ENCODE results near the gene NFKB1.

NFKB1 gene

GRCh38 chr4:102455750-102456149 is 45.4 kb upstream of the NFKB1 start:
- Histone ChIP-seq H3K27ac (no peak overlapping the region), H3K27me3 (no peaks in the 10 kb centered on the region), H3K36me3 (no peaks in the 10 kb centered on the region), H3K4me1 (no peaks in the 10 kb centered on the region), H3K9me3 (no peaks in the 10 kb centered on the region), H3K4me3 (no peak overlapping the region)
- TF ChIP-seq CTCF (IDR thresholded peaks at IDR 0.05) = no peak
- no peak for DNase-seq
- intact Hi-C loops (cut with DNase I; ENCODE audit: low total_unique reads) = loop anchor here (10.0 kb wide), 2 partner anchors 159 to 549 kb away; no protein-coding TSS in a partner anchor

- intact Hi-C loops (cut with DNase I; ENCODE audit: low total_unique reads) = no loop called here
- TF ChIP-seq CTCF (IDR thresholded peaks at IDR 0.05) = no peak
- no peak for DNase-seq
- Histone ChIP-seq H3K27me3 (no peaks in the 10 kb centered on the region), H3K27ac (no peak overlapping the region), H3K9me3 (no peaks in the 10 kb centered on the region), H3K4me1 (no peaks in the 10 kb centered on the region), H3K36me3 (no peaks in the 10 kb centered on the region), H3K4me3 (no peak overlapping the region)
These were observed 34.9 kb upstream of the NFKB1 start for GRCh38 chr4:102466298-102466697.

GRCh38 chr4:102469806-102470205 is 31.4 kb upstream of the NFKB1 start:
- H3K27me3 ChIP-seq = no peaks in the 10 kb centered on the region
- intact Hi-C loops (cut with DNase I; ENCODE audit: low total_unique reads) = no loop called here
- no peak overlapping the region for H3K27ac ChIP-seq
- peaks cover 0 to 2% (median 0%) of the 10 kb centered on the region in 3 donors for H3K9me3 ChIP-seq
- no peak overlapping the region for H3K4me3 ChIP-seq
- no peaks in the 10 kb centered on the region for H3K36me3 ChIP-seq
- TF ChIP-seq CTCF (IDR thresholded peaks at IDR 0.05) = no peak
- H3K4me1 ChIP-seq = no peaks in the 10 kb centered on the region
- no peak for DNase-seq

GRCh38 chr4:102472441-102473013 is 28.6 kb upstream of the NFKB1 start:
- TF ChIP-seq CTCF (IDR thresholded peaks at IDR 0.05) = no peak
- DNase-seq = no peak
- Histone ChIP-seq H3K4me3 (no peak overlapping the region), H3K27ac (no peak overlapping the region), H3K9me3 (peaks cover 0 to 8% (median 0%) of the 10 kb centered on the region in 3 donors), H3K27me3 (no peaks in the 10 kb centered on the region), H3K4me1 (no peaks in the 10 kb centered on the region), H3K36me3 (no peaks in the 10 kb centered on the region)
- intact Hi-C loops (cut with DNase I; ENCODE audit: low total_unique reads) = no loop called here

GRCh38 chr4:102473476-102473875 is 27.7 kb upstream of the NFKB1 start:
- H3K9me3 ChIP-seq = peaks cover 0 to 8% (median 0%) of the 10 kb centered on the region in 3 donors
- no peaks in the 10 kb centered on the region for H3K4me1 ChIP-seq
- no peak overlapping the region for H3K27ac ChIP-seq
- H3K4me3 ChIP-seq = no peak overlapping the region
- no peak for TF ChIP-seq CTCF (IDR thresholded peaks at IDR 0.05)
- no peaks in the 10 kb centered on the region for H3K27me3 ChIP-seq
- H3K36me3 ChIP-seq = no peaks in the 10 kb centered on the region
- intact Hi-C loops (cut with DNase I; ENCODE audit: low total_unique reads) = no loop called here
- no peak for DNase-seq

All from tibial artery (tissue), 4 donors.